Cardiac fibroblast (primary cell): ENCODE measurements around the gene SFTPD.
A peak's percentile ranks its signal among the peaks of the same experiment; 100 is the strongest.
"Not testable (repeated sequence)": the region's sequence is repeated elsewhere in the genome, so short reads cannot be mapped to it uniquely, and the experiment has no call there.

ENCODE experiments used
- DNase-seq, 2 donors: peaks; one replicate each; pipeline versions ENCODE4 v3.0.0 to v3.0.0-alpha.2; 2010; ENCODE audit warnings: low read depth in 2 of 2
- H3K4me3 ChIP-seq, 2 donors: replicated peaks in 1 of 2; 1 replicate in 1 of 2; 2 replicates in 1 of 2; pipeline ENCODE4 v1.5.1; 2011; ENCODE audit warnings: low read depth in 2 of 2, low read length in 2 of 2, mild to moderate bottlenecking in 2 of 2, moderate library complexity in 1 of 2
- CTCF ChIP-seq: IDR thresholded peaks from one replicate; pipeline ENCODE4 v1.5.1; 2011; ENCODE audit warnings: low read depth, mild to moderate bottlenecking, low read length, inconsistent platforms

SFTPD gene

GRCh38 chr10:79910836-79911235 lies 38.1 kb downstream of the SFTPD start:
- DNase-seq = no peak
- no peak overlapping the region for H3K4me3 ChIP-seq
- TF ChIP-seq CTCF = no peak

GRCh38 chr10:79910344-79910743 lies 38.6 kb downstream of the SFTPD start:
- no peak for DNase-seq
- no peak for TF ChIP-seq CTCF
- no peak overlapping the region for H3K4me3 ChIP-seq

GRCh38 chr10:79905322-79906314 lies 43.3 kb downstream of the SFTPD start:
- no peak for TF ChIP-seq CTCF
- peak overlapping the region; percentile 70 to 76 for H3K4me3 ChIP-seq
- DNase-seq = peak; percentile 17 to 43

- peak overlapping the region; percentile 70 to 76 for H3K4me3 ChIP-seq
- TF ChIP-seq CTCF = no peak
- DNase-seq = peak; percentile 78 to 81
Observed at GRCh38 chr10:79904671-79905321, 44.1 kb downstream of the SFTPD start.

- not testable (repeated sequence) for DNase-seq, H3K4me3 ChIP-seq
Observed at GRCh38 chr10:79901571-79901970, 47.3 kb downstream of the SFTPD start.

- TF ChIP-seq CTCF = no peak
Observed at GRCh38 chr10:79898597-79899325, 50.1 kb downstream of the SFTPD start.

GRCh38 chr10:79892896-79893295 lies 56.0 kb downstream of the SFTPD start:
- DNase-seq, H3K4me3 ChIP-seq: not testable (repeated sequence)

More at GRCh38 chr10:79898597-79899325, 50.1 kb downstream of the SFTPD start:
- no peak overlapping the region for H3K4me3 ChIP-seq
- no peak for DNase-seq
